Upper lobe of right lung (tissue), 1 donor: ENCODE data around the gene HSPBP1. TPM values are rescaled to one million over a fixed set of nuclear protein-coding genes. Genes with fewer than 3 reads are reported as not detected.

Source experiments
- ATAC-seq: fragments of 200-7000 bp; cut with Tn5 transposase; one replicate; pipeline ENCODE4 v1.9.1; 2020; ENCODE audit warnings: mild to moderate bottlenecking, moderate library complexity
- DNase-seq: peaks from one replicate; pipeline ENCODE4 v3.0.0-alpha.2; 2020
- H3K27ac ChIP-seq: fragments of 200-600 bp; one replicate; pipeline ENCODE4 v1.8.0; 2022
- H3K27me3 ChIP-seq: fragments of 200-600 bp; one replicate; pipeline ENCODE4 v1.8.0; 2022; ENCODE audit warnings: mild to moderate bottlenecking
- H3K36me3 ChIP-seq: fragments of 200-600 bp; one replicate; pipeline ENCODE4 v1.8.0; 2022
- H3K4me1 ChIP-seq: fragments of 200-600 bp; one replicate; pipeline ENCODE4 v1.8.0; 2022
- H3K4me3 ChIP-seq: fragments of 200-600 bp; one replicate; pipeline ENCODE4 v1.8.0; 2022; ENCODE audit warnings: mild to moderate bottlenecking
- H3K9me3 ChIP-seq: fragments of 200-600 bp; one replicate; pipeline ENCODE4 v1.8.0; 2022
- CTCF ChIP-seq: fragments of 200-600 bp; IDR thresholded peaks from one replicate; pipeline ENCODE4 v1.8.0; 2022; ENCODE audit warnings: antibody characterized with exemption
- intact Hi-C: fragments of 100-400 bp; cut with DNase I; formaldehyde crosslinking; loops from one replicate; pipeline ENCODE4 v1.11.0; 2022
- total RNA-seq: library from RNA; stranded (reverse); fragmentation: NEBNext Ultra II Directional; extraction: Animal tissue kit (Norgen Biotek cat#: 25700); gene quantifications from one replicate; pipeline ENCODE4 v1.2.1, GENCODE V29; 2021
- donor health status: DM: no; HTN: yes; CAD: no; lungs with severe emphysema.

Gene HSPBP1
- total RNA-seq, 1 donor from 2014 or later, result 19.7 TPM

GRCh38 chr19:55240713-55241020, 39.2 kb downstream of the HSPBP1 start:
- Histone ChIP-seq H3K4me3 (no peak overlapping the region), H3K4me1 (no peaks in the 10 kb centered on the region), H3K27ac (no peak overlapping the region), H3K36me3 (peaks cover 96% of the 10 kb centered on the region), H3K27me3 (no peaks in the 10 kb centered on the region), H3K9me3 (no peaks in the 10 kb centered on the region)
- no peak for DNase-seq
- intact Hi-C loops, result no loop called here
- ATAC-seq, result no peak
- TF ChIP-seq CTCF, result no peak

- H3K4me3 ChIP-seq, result no peak overlapping the region
- TF ChIP-seq CTCF, result no peak
- intact Hi-C loops, result no loop called here
- H3K9me3 ChIP-seq, result no peaks in the 10 kb centered on the region
- H3K4me1 ChIP-seq, result no peaks in the 10 kb centered on the region
- H3K36me3 ChIP-seq, result peaks cover 93% of the 10 kb centered on the region
- no peaks in the 10 kb centered on the region for H3K27me3 ChIP-seq
- H3K27ac ChIP-seq, result no peak overlapping the region
- DNase-seq (no peak), ATAC-seq (no peak)
These were observed 40.9 kb downstream of the HSPBP1 start for GRCh38 chr19:55239004-55239403.

- no peaks in the 10 kb centered on the region for H3K4me1 ChIP-seq
- no peak overlapping the region for H3K27ac ChIP-seq
- intact Hi-C loops, result no loop called here
- peaks cover 93% of the 10 kb centered on the region for H3K36me3 ChIP-seq
- ATAC-seq, result no peak
- no peaks in the 10 kb centered on the region for H3K9me3 ChIP-seq
- no peak overlapping the region for H3K4me3 ChIP-seq
- DNase-seq, result no peak
- no peaks in the 10 kb centered on the region for H3K27me3 ChIP-seq
- no peak for TF ChIP-seq CTCF
These were observed 41.9 kb downstream of the HSPBP1 start for GRCh38 chr19:55238030-55238429.

GRCh38 chr19:55232986-55233385, 46.9 kb downstream of the HSPBP1 start:
- no peaks in the 10 kb centered on the region for H3K4me1 ChIP-seq
- intact Hi-C loops, result no loop called here
- ATAC-seq (no peak), DNase-seq (no peak)
- H3K27me3 ChIP-seq, result no peaks in the 10 kb centered on the region
- H3K27ac ChIP-seq, result no peak overlapping the region
- no peak overlapping the region for H3K4me3 ChIP-seq
- peaks cover 87% of the 10 kb centered on the region for H3K36me3 ChIP-seq
- no peaks in the 10 kb centered on the region for H3K9me3 ChIP-seq
- TF ChIP-seq CTCF, result no peak

GRCh38 chr19:55232286-55232602, 47.7 kb downstream of the HSPBP1 start:
- no peak for TF ChIP-seq CTCF
- Histone ChIP-seq H3K4me1 (no peaks in the 10 kb centered on the region), H3K36me3 (peaks cover 87% of the 10 kb centered on the region), H3K9me3 (no peaks in the 10 kb centered on the region), H3K27ac (no peak overlapping the region), H3K4me3 (no peak overlapping the region), H3K27me3 (no peaks in the 10 kb centered on the region)
- DNase-seq (no peak), ATAC-seq (no peak)
- intact Hi-C loops, result no loop called here
